ENCODE data around the gene CGRRF1.

DNA sequence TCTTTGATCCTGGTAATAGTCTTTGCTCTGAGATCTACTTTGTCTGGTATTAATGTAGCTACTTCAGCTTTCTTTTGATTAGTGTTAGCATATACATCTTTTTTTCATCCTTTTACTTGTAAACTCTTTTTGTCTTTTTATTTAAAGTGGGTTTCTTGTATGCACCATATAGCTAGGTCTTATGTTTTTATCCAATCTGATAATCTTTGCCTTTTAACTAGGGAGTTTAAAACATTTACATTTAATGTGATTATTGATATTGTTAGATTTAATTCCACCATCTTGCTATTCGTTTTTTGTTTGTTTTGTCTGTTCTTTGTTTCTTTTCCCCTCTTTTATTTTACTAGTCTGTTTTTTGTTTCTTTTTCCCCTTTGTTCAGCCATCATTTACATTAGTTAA is 6.0 kb downstream of the CGRRF1 start:
- TF ChIP-seq EZH2 (IDR thresholded peaks at IDR 0.05; ENCODE audit: insufficient read depth, poor library complexity, severe bottlenecking) (no peak), EZH2phosphoT487 (IDR thresholded peaks at IDR 0.05; ENCODE audit: insufficient read depth, low read depth) (no peak)
